HG02970 (cell line): Measurements from ENCODE around the gene BSG.
"Not testable (repeated sequence)": the region's sequence is repeated elsewhere in the genome, so short reads cannot be mapped to it uniquely, and the experiment has no call there.

Experiments
- ATAC-seq: cut with Tn5 transposase; IDR thresholded peaks from one replicate; pipeline ENCODE4 v1.9.1; 2021; ENCODE audit warnings: mild to moderate bottlenecking, moderate library complexity, moderate number of reproducible peaks; ENCODE audit not compliant: unreplicated experiment, low FRiP score

BSG gene

DNA sequence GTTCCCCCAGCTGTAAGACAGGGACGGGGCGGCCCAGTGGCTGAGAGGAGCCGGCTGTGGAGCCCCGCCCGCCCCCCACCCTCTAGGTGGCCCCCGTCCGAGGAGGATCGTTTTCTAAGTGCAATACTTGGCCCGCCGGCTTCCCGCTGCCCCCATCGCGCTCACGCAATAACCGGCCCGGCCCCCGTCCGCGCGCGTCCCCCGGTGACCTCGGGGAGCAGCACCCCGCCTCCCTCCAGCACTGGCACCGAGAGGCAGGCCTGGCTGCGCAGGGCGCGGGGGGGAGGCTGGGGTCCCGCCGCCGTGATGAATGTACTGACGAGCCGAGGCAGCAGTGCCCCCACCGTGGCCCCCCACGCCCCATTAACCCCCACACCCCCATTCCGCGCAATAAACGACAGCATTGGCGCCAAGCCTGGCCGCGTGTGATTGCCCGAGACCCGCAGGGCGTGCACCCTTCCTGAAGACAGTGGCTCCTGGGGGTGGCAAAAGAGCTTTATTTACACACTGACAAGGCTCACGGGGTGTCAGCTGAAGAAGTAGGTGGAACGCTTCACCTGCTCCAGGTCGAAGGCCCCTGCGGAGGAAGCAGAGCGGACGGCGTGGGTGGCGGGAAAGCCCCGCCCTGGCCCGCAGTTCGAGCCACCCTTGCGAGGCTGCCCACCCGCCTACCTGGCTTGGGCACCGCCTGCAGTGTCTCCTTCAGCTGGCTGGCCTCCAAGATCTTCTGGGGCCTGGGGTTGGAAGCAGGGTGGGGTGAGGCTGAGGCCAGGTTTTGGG is 44.5 kb downstream of the BSG start:
- no peak for ATAC-seq

DNA sequence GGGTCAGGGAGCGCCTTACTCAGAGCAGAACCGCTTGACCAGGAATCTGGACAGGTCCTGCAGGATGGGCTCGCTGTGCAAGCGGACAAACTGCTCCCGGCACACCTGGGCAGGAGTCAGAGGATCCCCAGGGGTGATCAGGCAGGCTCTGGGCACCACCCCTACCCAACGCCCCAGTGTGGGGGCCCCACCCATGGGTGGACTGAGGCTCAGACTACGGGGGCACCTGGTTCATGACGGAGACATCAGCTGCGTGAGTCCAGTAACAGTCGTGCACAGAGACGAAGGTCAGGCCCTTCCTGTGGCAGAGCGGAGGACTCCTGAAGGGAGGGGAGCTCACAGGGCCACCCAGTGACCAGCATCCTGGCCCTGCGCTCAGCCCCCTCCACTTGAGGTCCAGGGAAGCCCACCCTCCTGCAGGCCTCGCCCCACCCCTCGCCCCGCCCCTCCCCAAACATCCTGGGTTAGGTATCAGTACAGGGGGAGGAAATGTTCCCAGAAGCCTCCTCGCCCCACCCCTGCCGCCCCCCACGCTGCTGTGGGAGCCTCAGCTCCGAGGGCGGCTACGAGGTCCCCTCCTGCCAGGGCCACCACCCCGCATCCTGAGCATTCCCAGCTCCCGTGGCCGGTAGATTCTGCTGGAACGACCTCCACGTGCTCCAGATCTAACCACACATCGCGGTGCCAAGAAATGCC is 45.3 kb downstream of the BSG start:
- ATAC-seq: no peak

DNA sequence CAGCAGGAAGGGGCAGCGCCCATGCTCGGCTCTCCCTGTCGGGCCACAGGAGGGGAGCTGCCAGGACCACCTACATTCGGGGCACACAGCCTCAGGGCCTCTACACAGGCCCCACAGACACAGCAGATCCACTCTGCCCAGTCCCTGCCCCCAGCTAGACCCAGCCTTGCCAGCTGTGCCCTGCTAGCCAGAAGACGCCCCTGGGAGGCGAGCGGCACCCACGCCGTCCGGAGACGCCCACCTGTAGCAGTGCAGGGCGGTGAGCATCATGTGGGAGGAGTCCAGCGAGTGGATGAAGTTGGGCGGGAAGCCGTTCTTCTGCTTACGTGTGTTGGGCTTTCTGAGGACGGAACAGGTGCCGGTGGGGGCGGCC is 45.8 kb downstream of the BSG start:
- no peak for ATAC-seq

DNA sequence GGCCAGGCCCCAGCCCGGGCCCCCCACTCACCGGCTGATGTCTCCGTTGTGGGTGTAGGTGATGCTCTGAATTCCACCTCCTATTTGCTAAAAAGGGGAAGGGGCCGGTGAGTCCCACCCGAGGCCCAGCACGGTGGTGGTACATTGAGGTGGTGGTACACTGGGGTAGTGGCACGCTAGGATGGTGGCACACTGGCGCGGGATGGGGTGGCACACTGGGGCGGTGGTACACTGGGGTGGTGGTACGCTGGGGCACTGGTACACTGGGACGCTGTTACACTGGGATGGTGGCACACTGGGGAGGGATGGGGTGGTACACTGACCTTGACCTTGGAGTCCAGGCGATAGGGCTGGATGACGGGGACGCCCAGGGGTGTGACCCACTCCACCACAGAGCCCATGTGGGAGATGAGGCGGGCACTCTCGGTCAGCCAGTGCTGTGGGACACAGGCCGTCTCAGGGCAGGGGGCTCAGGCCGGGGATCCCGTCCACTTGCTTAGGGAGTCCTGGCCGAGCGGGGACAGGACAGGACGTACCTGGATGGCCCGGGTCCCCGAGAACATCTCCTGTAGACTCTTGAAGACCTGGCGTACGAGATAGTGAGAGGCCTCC is 46.4 kb downstream of the BSG start:
- ATAC-seq: no peak

DNA sequence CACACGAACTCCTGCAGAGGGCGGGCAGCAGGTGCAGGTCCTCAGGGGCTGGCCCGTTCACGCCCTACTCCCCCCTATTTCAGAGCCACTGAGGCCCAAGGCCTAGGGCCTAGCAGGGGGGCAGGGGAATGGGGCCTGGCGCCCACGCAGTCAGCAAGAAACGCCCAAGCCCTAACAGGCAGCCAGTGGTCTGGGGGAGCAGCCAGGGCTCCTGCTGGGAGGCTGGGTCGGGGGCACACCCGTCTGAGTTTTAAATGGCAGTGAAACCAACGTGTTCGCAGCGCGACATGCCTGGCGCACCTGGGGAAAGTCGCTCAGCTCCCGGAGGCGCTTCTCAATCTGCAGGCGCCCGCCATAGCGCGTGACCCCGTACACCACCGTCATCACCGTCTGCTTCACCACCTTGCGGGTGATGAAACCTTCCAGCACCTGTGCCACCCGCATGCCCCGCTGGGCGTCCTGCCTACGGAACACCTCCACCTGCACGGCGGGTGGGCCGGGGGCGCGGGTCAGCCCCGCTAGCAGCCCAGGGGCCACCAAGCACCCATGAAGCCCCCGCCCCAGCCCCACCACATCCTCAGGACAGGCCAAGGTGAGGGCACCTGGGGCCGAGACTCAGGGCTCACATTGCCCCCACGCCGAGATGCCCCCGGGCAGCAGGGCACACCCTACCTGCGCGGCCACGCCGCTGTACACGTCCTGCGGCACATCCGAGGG is 47.0 kb downstream of the BSG start:
- ATAC-seq: no peak

DNA sequence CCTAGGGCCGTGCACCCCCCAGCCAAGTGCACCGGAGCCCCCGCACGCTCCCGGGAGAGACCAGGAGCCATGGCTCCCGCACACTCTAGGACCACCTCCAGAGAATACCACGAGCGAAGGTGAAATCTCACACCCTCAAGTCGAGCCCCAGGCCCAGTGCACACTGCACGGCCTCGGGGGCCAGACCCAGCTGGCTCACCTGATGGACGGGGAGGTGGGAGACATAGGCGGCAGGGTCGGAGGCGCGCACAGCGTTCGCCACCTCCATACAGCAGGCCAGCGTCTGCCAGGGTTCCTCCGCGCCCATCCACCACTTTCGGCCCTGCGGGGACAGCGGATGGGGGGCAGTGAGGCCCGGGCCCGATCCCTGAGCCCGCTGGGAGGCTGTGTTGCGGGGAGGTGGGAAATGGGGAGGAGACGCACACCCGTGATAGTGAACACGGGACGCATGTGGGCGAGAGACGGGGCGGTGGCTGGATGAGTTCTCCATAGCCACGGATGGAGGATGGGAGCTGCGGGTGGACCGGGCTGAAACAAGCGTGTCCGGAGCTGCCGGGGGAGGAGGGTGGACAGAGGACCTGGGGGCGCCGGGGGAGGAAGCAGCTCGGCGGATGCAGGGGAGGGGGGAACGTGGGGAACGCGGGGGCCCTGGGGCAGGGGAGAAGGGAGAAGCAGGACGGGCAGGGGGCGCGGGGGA is 47.9 kb downstream of the BSG start:
- ATAC-seq: no peak

DNA sequence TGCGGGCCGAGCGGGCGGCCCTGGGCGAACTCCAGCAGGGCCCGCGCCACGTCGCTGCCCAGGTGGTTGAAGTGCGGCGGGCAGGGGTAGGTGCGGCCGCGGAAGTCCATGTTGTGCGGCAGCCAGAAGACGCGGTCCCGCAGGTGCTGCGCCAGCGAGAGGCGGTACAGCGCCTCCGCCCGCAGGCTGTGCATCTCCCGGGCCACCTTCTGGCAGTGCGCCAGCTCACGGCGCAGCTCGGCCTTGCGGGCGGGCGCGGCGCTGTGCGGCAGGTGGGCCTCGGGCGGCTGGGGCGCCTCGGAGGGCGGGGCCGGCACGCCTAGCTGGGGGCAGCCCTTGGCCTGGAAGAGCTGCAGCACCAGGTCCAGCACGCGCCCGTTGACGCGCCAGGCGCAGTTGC is 48.8 kb downstream of the BSG start:
- ATAC-seq: not testable (repeated sequence)

DNA sequence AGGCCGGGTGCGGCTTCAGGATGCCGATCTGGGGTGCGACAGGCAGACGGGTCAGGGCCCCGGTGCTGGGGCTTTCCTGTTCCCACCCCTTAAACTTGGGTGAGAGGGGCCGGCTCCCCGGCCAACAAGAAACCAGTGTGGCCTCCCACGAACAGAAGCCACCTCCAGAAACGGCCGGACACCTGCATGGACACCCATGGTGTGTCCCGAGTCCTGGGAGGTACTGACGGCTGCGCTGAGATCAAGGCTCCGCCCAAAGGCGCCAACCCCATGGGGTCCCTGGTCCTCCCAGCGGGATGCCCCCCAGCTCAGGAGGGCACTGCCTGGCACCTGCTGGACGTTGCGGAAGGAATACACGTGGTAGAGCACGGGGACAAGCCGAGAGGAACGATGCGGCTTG is 49.4 kb downstream of the BSG start:
- ATAC-seq: no peak

DNA sequence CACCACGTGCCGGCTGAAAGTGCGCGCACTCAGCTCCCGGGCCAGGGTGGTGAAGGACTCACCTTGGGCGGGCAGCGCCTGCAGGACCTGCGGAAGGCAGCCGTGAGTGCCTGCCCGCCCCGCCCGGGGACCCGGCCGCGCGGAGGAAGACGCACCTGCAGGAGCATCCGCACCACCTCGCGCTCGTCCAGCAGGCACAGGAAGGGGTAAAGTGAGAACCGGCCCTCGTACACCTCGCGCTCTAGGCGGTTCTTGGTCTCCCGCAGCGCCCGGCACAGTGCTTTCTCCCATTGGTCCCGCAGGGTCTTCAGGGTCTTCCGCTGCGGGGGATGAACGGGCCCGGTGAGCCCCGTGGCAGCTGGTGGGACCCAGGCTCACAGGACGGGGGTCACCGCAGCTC is 50.3 kb downstream of the BSG start:
- ATAC-seq: no peak

DNA sequence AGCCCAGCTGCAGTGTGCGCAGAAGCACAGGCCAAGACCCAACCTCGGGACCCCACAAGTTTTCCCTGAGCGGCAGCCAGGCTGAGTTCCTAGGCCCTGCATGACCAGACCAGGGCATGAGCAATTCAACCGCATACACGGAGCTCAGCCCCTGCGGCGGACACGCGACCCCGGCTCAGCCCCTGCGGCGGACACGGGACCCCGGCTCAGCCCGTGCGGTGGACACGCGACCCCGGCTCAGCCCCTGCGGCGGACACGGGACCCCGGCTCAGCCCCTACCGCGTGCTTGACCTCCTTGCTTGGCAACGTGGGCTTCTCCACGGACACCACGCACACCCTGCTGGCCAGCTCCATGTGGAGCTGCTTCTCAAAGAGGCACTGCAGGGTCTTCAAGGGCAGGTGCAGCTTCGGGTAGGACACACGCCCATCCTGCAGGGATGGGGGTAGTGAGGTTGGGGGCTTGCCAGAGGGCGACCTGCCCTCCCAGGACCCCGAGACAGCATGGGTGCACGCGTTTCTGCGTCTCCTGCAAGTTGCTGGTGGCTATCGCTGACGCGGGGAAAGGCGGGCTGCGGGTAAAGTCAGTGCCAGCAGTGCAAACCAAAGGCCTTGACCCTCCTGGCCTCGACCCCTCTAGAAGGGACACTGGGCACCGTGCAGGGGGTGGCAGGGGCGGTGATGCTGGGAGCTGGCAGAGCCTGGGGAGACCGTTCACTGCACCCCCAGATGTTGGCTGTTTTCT is 51.0 kb downstream of the BSG start:
- ATAC-seq: no peak

DNA sequence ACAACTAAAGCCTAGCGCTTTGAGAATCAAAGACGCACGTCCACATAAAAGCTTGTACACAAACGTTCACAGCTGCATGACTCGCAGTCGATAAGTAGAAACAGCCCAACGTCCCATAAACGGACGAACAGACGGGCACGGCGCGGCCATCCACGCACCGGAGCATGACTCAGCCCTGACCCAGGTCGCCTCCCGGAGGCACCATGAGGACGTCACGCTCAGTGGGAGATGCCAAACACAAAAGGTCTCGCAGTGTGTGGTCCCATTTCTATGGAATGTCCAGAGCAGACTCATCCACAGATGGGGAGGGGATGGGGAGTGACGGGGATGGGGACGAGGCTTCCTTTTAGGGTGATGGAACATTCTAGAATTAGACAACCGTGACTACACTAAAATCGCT is 51.6 kb downstream of the BSG start:
- ATAC-seq: no peak

DNA sequence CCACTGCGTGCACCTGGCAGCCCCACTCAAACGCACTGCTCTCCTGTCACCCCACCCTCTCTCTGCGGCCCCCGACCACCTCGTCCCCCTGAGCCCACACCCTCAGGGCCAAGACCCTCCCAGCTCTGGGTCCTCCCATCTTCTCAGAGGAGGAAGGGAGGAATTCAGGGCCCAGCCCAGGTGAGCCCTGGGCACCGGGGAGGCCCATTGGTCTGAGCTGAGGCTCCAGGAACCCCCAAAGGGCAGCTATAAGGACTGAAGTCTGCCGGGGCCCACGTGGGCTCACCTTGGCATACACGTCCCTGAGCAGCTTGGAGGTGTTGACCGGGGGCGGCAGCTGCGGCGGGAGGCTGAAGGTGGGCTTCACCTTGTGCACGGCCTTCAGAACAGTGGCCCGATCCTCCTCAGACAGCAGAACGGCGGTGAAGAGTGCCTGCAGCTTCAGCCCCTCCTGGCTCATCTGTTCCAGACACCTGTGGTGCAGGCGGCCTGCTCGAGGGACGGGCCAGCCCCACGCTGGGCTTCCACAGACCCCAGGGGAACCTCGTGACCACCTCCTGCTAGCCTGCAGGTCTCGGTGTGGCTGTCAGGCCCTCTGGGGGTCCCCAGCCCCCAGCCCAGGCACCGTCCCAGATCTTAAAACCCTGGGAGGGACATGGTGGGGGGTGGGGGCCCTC is 52.2 kb downstream of the BSG start:
- ATAC-seq: no peak

DNA sequence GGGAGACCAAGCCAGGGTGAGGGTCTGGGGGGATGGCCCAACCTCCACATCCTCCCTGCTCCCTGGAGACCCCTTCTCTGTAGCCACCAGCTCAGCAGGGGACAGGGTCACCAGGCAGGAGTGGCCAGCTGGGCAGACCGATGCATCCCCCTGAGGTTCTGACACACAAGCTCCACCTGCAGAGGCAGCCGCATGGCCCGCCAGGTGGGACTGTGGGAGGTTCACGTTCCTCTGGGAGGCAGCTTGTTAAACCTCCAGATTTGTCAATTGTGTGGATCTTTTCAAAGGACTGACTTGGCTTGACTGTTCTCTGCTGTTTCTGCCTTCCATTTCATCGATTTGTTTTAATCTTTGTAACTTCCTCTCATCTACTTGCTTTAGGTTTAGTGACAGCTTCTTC is 52.9 kb downstream of the BSG start:
- no peak for ATAC-seq

DNA sequence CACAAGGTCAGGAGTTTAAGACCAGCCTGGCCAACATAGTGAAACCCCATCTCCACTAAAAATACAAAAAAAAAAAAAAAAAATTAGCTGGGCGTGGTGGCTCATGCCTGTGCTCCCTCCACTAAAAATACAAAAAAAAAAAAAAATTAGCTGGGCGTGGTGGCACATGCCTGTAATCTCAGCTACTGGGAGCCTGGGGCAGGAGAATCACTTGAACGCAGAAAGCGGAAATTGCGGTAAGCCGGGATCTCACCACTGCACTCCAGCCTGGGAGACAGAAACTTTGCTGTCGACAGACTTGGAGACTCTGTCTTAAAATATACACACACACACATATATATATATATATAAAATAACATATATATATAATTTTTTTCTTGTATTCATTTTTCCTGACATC is 54.2 kb downstream of the BSG start:
- not testable (repeated sequence) for ATAC-seq

DNA sequence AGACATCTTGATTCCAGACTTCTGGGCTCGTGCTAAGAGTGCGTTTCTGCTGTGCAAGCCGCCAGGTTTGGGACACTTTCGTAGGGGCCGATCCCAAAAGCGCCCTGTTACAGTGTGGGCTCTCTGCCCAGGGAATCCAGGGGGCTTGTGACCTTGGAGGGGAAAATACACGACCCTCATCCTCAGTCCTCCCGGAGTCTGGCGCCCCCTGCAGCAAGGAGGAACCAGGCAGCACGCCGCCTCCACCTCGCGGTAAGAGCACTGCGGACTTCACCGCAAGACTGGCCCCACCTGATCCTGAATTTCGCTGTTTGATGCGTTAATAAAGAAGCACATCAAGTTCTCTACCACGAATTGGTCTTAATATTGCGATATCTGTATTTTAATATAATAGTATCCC is 55.8 kb downstream of the BSG start:
- ATAC-seq: no peak

DNA sequence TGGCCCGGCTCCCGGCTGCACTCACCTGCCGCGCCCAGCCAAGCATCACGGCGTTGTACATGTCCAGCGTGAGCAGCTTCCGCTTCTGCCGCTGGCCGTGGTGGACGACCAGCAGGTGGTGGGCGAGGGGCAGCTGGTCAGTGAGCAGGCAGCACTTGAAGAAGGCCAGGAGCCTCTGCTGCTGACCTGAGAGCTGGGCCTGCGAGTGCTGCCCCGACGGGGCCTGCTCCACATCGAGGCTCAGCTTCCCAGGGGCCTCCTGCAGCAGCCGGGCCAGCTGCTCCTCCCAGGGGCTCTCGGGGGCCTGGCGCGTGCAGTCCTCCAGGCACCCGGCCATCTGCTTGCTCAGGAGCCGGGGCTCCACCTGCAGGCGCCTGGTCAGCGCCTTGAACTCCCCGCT is 57.1 kb downstream of the BSG start:
- ATAC-seq: not testable (repeated sequence)

DNA sequence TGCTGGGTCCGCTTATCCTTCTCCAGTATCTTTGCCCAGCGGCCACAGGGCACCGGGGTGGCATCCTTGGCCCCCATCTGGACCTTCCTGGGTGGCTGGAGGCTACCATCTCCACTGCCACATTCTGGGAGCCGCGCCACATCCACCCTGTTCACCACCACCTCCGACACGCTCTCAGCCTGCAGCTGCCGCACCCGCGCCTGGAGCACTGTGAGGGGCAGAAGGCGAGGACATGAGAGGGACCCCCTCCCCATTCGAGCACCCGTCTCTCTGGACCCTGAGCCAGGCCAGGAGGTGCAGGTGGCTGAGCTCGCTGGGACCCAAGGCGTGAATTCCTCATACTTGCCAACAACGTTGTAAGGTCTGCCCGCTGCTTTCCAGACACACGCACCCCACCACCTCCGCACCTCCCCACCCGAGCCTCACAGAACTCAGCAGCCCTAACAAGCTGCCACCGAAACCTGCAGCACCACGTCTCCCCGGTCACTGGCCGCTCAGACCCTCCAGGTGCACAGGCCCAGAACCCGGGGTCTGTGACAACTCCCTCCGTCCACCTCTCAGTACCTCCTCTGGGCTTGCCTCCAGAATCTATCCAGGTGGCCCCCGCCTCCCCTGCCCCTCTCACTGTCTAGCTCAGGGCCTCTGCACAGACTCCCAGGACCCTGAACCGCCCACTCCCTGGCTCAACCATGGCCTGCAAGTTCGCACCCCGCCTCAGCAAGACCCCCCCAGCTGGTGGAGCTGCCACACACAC is 57.7 kb downstream of the BSG start:
- no peak for ATAC-seq

DNA sequence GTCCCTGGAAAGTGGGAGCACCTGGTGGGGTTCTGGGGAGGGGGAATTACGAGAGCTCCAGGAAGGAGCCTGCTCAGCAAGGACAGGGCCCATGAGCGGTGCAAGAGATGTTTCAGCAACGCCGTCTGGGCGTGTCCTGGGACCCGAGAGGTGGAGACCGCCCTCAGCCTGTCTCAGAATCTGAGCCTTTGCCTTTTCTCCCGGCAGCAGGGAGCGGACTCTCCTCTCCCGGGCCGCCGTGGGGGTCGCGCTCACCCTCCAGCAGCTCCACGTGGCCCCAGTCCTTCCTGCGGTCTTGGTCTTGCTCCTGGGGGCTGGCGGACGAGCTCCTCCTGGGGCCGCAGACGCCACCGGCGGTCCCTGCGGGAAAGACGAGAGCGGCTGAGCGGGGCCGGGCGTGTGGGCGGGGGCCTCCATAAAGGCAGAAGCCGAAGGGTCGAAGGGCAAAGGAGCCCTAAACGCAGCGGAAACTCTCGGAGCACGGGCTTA is 60.2 kb downstream of the BSG start:
- peak; percentile 2 for ATAC-seq
